Measurements from ENCODE around the gene AGTRAP.

The AGTRAP gene

DNA sequence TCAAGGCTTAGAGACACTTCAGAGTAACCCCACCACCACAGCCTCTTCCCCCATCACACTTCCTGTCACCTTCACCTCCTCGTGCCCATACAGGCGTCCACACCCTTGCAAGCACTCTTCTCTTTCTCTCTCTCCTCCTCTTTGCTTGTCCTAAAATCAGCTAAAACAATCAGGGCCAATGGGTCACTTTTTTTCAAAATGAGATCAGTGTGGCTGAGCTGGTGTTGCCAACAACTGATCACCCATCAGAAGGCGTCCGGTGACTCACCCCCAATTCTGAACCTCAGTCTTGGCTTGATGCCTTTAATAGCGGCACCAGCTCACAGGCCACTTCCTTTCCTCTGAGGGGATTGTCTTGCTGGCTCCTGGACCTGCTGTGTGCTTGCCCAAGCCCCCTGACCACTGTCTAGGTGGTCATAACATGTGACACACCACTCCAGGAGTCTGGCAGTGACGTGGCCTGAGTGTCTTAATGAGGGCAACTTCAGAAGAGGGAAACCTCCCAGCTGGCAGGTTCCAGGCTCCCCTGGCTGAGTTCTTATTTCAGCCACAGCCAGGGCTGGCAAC is 42.8 kb upstream of the AGTRAP start (continued):
- TF ChIP-seq, protein P1, sequence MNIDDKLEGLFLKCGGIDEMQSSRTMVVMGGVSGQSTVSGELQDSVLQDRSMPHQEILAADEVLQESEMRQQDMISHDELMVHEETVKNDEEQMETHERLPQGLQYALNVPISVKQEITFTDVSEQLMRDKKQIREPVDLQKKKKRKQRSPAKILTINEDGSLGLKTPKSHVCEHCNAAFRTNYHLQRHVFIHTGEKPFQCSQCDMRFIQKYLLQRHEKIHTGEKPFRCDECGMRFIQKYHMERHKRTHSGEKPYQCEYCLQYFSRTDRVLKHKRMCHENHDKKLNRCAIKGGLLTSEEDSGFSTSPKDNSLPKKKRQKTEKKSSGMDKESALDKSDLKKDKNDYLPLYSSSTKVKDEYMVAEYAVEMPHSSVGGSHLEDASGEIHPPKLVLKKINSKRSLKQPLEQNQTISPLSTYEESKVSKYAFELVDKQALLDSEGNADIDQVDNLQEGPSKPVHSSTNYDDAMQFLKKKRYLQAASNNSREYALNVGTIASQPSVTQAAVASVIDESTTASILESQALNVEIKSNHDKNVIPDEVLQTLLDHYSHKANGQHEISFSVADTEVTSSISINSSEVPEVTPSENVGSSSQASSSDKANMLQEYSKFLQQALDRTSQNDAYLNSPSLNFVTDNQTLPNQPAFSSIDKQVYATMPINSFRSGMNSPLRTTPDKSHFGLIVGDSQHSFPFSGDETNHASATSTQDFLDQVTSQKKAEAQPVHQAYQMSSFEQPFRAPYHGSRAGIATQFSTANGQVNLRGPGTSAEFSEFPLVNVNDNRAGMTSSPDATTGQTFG (tag by site-specific recombination; IDR thresholded peaks at IDR 0.05; ENCODE audit: borderline replicate concordance) = no peak
- TF ChIP-seq ZNF140 (tag by site-specific recombination; IDR thresholded peaks at IDR 0.05) = no peak
- no peak for TF ChIP-seq IKZF3 (tag by site-specific recombination; IDR thresholded peaks at IDR 0.05)
- TF ChIP-seq ZNF335 (tag by site-specific recombination; conservative IDR thresholded peaks at IDR 0.05) = peak; percentile 22
- no peak for TF ChIP-seq ZNF530 (tag by site-specific recombination; IDR thresholded peaks at IDR 0.05; ENCODE audit: low read depth)
- TF ChIP-seq GFI1B (tag by site-specific recombination; IDR thresholded peaks at IDR 0.05) = no peak
- 0 out of 2 replicates have a peak, but pooled peaks have one; percentile 30 for TF ChIP-seq ZBTB8A (tag by site-specific recombination; IDR thresholded peaks at IDR 0.05)
- TF ChIP-seq ZNF501 (tag by site-specific recombination; IDR thresholded peaks at IDR 0.05) = no peak
- TF ChIP-seq, protein P2, sequence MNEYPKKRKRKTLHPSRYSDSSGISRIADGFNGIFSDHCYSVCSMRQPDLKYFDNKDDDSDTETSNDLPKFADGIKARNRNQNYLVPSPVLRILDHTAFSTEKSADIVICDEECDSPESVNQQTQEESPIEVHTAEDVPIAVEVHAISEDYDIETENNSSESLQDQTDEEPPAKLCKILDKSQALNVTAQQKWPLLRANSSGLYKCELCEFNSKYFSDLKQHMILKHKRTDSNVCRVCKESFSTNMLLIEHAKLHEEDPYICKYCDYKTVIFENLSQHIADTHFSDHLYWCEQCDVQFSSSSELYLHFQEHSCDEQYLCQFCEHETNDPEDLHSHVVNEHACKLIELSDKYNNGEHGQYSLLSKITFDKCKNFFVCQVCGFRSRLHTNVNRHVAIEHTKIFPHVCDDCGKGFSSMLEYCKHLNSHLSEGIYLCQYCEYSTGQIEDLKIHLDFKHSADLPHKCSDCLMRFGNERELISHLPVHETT (tag by site-specific recombination; IDR thresholded peaks at IDR 0.05) = no peak
- TF ChIP-seq, protein P3, sequence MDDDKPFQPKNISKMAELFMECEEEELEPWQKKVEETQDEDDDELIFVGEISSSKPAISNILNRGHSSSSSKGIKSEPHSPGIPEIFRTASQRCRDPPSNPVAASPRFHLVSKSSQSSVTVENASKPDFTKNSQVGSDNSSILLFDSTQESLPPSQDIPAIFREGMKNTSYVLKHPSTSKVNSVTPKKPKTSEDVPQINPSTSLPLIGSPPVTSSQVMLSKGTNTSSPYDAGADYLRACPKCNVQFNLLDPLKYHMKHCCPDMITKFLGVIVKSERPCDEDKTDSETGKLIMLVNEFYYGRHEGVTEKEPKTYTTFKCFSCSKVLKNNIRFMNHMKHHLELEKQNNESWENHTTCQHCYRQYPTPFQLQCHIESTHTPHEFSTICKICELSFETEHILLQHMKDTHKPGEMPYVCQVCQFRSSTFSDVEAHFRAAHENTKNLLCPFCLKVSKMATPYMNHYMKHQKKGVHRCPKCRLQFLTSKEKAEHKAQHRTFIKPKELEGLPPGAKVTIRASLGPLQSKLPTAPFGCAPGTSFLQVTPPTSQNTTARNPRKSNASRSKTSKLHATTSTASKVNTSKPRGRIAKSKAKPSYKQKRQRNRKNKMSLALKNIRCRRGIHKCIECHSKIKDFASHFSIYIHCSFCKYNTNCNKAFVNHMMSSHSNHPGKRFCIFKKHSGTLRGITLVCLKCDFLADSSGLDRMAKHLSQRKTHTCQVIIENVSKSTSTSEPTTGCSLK (tag by site-specific recombination; IDR thresholded peaks at IDR 0.05) = no peak
- TF ChIP-seq GLIS2 (tag by site-specific recombination; IDR thresholded peaks at IDR 0.05) = peak; percentile 20; the same call in 1 of the 2 replicates
- 0 out of 2 replicates have a peak, but pooled peaks have one; percentile 33 for TF ChIP-seq ZNF366 (tag by site-specific recombination; conservative IDR thresholded peaks at IDR 0.05)
- TF ChIP-seq ZSCAN4 (tag by site-specific recombination; IDR thresholded peaks at IDR 0.05) = no peak
- TF ChIP-seq EGR2 (tag by site-specific recombination; IDR thresholded peaks at IDR 0.05; ENCODE audit: low read depth) = no peak
- no peak for TF ChIP-seq ZFP3 (tag by site-specific recombination; IDR thresholded peaks at IDR 0.05; ENCODE audit: low read depth)
- no peak for TF ChIP-seq ZNF555 (tag by site-specific recombination; conservative IDR thresholded peaks at IDR 0.05)
- TF ChIP-seq ZNF830 (tag by site-specific recombination; IDR thresholded peaks at IDR 0.05; ENCODE audit: low read depth) = no peak
- TF ChIP-seq, protein P4, sequence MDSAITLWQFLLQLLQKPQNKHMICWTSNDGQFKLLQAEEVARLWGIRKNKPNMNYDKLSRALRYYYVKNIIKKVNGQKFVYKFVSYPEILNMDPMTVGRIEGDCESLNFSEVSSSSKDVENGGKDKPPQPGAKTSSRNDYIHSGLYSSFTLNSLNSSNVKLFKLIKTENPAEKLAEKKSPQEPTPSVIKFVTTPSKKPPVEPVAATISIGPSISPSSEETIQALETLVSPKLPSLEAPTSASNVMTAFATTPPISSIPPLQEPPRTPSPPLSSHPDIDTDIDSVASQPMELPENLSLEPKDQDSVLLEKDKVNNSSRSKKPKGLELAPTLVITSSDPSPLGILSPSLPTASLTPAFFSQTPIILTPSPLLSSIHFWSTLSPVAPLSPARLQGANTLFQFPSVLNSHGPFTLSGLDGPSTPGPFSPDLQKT (IDR thresholded peaks at IDR 0.05; ENCODE audit: borderline replicate concordance, low read depth, low read length) = no peak
- peak; percentile 59 for TF ChIP-seq ZIC2 (tag by site-specific recombination; IDR thresholded peaks at IDR 0.05)
- no peak for TF ChIP-seq ZNF394 (tag by site-specific recombination; IDR thresholded peaks at IDR 0.05; ENCODE audit: borderline replicate concordance)
- TF ChIP-seq ZNF391 (tag by site-specific recombination; IDR thresholded peaks at IDR 0.05; ENCODE audit: borderline replicate concordance, low read depth) = no peak
- no peak for TF ChIP-seq ZNF121 (tag by site-specific recombination; IDR thresholded peaks at IDR 0.05)
- TF ChIP-seq, protein P5, sequence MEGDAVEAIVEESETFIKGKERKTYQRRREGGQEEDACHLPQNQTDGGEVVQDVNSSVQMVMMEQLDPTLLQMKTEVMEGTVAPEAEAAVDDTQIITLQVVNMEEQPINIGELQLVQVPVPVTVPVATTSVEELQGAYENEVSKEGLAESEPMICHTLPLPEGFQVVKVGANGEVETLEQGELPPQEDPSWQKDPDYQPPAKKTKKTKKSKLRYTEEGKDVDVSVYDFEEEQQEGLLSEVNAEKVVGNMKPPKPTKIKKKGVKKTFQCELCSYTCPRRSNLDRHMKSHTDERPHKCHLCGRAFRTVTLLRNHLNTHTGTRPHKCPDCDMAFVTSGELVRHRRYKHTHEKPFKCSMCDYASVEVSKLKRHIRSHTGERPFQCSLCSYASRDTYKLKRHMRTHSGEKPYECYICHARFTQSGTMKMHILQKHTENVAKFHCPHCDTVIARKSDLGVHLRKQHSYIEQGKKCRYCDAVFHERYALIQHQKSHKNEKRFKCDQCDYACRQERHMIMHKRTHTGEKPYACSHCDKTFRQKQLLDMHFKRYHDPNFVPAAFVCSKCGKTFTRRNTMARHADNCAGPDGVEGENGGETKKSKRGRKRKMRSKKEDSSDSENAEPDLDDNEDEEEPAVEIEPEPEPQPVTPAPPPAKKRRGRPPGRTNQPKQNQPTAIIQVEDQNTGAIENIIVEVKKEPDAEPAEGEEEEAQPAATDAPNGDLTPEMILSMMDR (tag by site-specific recombination; IDR thresholded peaks at IDR 0.05) = no peak
- no peak for TF ChIP-seq ZNF280D (tag by site-specific recombination; IDR thresholded peaks at IDR 0.05)
- TF ChIP-seq ZSCAN30 (tag by site-specific recombination; IDR thresholded peaks at IDR 0.05) = no peak
